GM12875 (cell line): ENCODE measurements around the gene SGTA.

Experiments used
- H3K4me3 ChIP-seq: one replicate; pipeline ENCODE4 v1.5.1; 2011; ENCODE audit warnings: low read depth, low read length, control low read depth
- CTCF ChIP-seq: IDR thresholded peaks from 2 replicates; pipeline ENCODE4 v1.5.1; 2011; ENCODE audit warnings: low read depth, mild to moderate bottlenecking, control low read depth, inconsistent platforms, low read length, moderate library complexity, borderline replicate concordance; ENCODE audit not compliant: insufficient read depth

SGTA gene

GRCh38 chr19:2767688-2768087 is 15.4 kb downstream of the SGTA start:
- TF ChIP-seq CTCF, result no peak

GRCh38 chr19:2766594-2767372 is 16.3 kb downstream of the SGTA start:
- no peak for TF ChIP-seq CTCF
- H3K4me3 ChIP-seq, result no peak overlapping the region

More at GRCh38 chr19:2767688-2768087, 15.4 kb downstream of the SGTA start:
- no peak overlapping the region for H3K4me3 ChIP-seq

GRCh38 chr19:2765376-2765775 is 17.7 kb downstream of the SGTA start:
- H3K4me3 ChIP-seq, result no peak overlapping the region
- TF ChIP-seq CTCF, result no peak

- no peak for TF ChIP-seq CTCF
- H3K4me3 ChIP-seq, result no peak overlapping the region
Observed at GRCh38 chr19:2764945-2765344, 18.1 kb downstream of the SGTA start.

GRCh38 chr19:2763687-2764086 is 19.4 kb downstream of the SGTA start:
- H3K4me3 ChIP-seq, result no peak overlapping the region
- no peak for TF ChIP-seq CTCF

- no peak for TF ChIP-seq CTCF
- no peak overlapping the region for H3K4me3 ChIP-seq
Observed at GRCh38 chr19:2762783-2763496, 20.1 kb downstream of the SGTA start.
